Breast epithelium (tissue), 4 donors: Measurements from ENCODE around the gene TCAF1. TPM values are rescaled to one million over a fixed set of nuclear protein-coding genes. Genes with fewer than 3 reads are reported as not detected.
"Not testable (repeated sequence)": the region's sequence is repeated elsewhere in the genome, so short reads cannot be mapped to it uniquely, and the experiment has no call there.

ENCODE experiments used
- DNase-seq, 2 donors: peaks; one replicate each; pipeline ENCODE4 v3.0.0-alpha.2; 2019; ENCODE audit warnings: low spot score in 2 of 2
- H3K27ac ChIP-seq, 2 donors: fragments of 200-600 bp; sonication (generic) in 1 of 2; one replicate each; pipeline ENCODE4 v1.5.1; 2016 to 2019; ENCODE audit warnings: mild to moderate bottlenecking in 1 of 2
- H3K27me3 ChIP-seq, 2 donors: fragments of 200-600 bp; sonication (generic) in 1 of 2; one replicate each; pipeline versions ENCODE4 v1.5.1 to v1.6.0; 2017 to 2019; ENCODE audit warnings: control low read depth in 1 of 2, mild to moderate bottlenecking in 1 of 2
- H3K36me3 ChIP-seq: fragments of 200-600 bp; one replicate; pipeline ENCODE4 v1.5.1; 2019
- H3K4me1 ChIP-seq, 2 donors: fragments of 200-600 bp; sonication (generic); one replicate each; pipeline ENCODE4 v1.5.1; 2016 to 2019; ENCODE audit warnings: control low read depth in 1 of 2
- H3K4me3 ChIP-seq, 3 donors: fragments of 200-600 bp; sonication (generic); 1 replicate in 2 of 3; 2 replicates in 1 of 3; pipeline ENCODE4 v1.5.1; 2016 to 2019; ENCODE audit warnings: mild to moderate bottlenecking in 3 of 3, moderate library complexity in 2 of 3
- H3K9me3 ChIP-seq, 2 donors: fragments of 200-600 bp; sonication (generic) in 1 of 2; one replicate each; pipeline ENCODE4 v1.5.1; 2016 to 2019; ENCODE audit warnings: control low read depth in 1 of 2
- POLR2A ChIP-seq: fragments of 450-650 bp; IDR thresholded peaks from one replicate; pipeline ENCODE4 v1.6.1; 2016; ENCODE audit warnings: antibody characterized with exemption, mild to moderate bottlenecking, moderate library complexity
- POLR2AphosphoS5 ChIP-seq, 3 donors: sonication (generic); formaldehyde crosslinking; IDR thresholded peaks; one replicate each; pipeline ENCODE4 v1.6.1; 2017; ENCODE audit warnings: antibody characterized with exemption in 3 of 3
- intact Hi-C: fragments of 100-400 bp; cut with DNase I; formaldehyde crosslinking; loops from one replicate; pipeline ENCODE4 v1.15.1; 2023; ENCODE audit warnings: low total_unique reads
- total RNA-seq, 3 donors: library from RNA; depleted of rRNA; stranded (reverse); fragments of >200 nt; gene quantifications; one replicate each; pipeline ENCODE4 v1.1.0, GENCODE V29; 2016
- TF ChIP-seq, protein P1 (sequence below), 3 donors: fragments of 450-650 bp; IDR thresholded peaks; one replicate each; pipeline ENCODE4 v1.5.1; 2016 to 2017; ENCODE audit warnings: antibody characterized with exemption in 3 of 3, mild to moderate bottlenecking in 3 of 3, moderate library complexity in 3 of 3

The TCAF1 gene
- total RNA-seq, 3 donors from 2014 or later: 44.5 to 51.4 (median 49.8) TPM

DNA sequence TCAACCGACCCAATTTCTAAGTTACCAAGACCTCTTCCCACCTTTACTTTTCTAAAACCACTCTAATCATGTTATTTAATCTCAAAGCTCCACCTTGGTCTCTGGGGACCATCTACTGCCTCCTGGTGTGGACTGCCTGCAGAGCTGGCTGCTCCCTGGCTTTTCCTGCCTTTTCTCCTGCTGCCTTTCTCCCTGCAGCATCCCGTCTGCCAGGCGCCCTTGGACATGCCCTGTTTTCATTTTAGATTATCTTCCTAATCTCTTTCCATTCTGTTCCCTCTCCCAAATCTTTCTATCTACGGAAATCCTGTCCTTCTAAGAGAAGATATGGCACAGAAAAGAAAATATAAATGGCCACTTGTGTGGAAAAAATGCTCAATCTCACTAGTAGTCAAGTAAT, 23.1 kb downstream of the TCAF1 start:
- intact Hi-C loops: no loop called here
- TF ChIP-seq POLR2AphosphoS5 (IDR thresholded peaks at IDR 0.05) (no peak), POLR2A (no peak)
- TF ChIP-seq, protein P1, sequence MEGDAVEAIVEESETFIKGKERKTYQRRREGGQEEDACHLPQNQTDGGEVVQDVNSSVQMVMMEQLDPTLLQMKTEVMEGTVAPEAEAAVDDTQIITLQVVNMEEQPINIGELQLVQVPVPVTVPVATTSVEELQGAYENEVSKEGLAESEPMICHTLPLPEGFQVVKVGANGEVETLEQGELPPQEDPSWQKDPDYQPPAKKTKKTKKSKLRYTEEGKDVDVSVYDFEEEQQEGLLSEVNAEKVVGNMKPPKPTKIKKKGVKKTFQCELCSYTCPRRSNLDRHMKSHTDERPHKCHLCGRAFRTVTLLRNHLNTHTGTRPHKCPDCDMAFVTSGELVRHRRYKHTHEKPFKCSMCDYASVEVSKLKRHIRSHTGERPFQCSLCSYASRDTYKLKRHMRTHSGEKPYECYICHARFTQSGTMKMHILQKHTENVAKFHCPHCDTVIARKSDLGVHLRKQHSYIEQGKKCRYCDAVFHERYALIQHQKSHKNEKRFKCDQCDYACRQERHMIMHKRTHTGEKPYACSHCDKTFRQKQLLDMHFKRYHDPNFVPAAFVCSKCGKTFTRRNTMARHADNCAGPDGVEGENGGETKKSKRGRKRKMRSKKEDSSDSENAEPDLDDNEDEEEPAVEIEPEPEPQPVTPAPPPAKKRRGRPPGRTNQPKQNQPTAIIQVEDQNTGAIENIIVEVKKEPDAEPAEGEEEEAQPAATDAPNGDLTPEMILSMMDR (IDR thresholded peaks at IDR 0.05): no peak
- no peaks in the 10 kb centered on the region for H3K36me3 ChIP-seq
- H3K9me3 ChIP-seq: no peaks in the 10 kb centered on the region
- H3K4me1 ChIP-seq: no peaks in the 10 kb centered on the region
- no peaks in the 10 kb centered on the region for H3K27me3 ChIP-seq
- no peak overlapping the region for H3K27ac ChIP-seq
- DNase-seq: no peak
- no peak overlapping the region for H3K4me3 ChIP-seq

DNA sequence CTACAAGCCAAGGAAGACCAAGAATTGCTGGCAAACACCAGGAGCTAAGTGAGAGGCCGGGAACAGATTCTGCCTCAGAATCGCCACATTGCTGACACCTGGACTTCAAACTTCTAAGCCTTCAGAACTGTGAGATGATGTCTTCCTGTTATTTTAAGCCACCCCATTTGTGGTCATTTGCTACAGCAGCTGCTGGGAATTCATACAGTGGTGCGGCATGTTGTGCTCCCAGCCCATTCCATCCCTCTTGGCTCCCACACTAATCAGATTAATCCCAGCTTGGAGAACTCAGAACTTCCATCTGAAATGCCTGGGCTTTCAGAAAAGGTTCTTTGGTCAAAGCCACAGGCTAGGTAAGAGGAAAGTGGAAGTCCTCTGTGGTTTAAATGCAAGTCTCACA, 24.9 kb downstream of the TCAF1 start:
- Histone ChIP-seq H3K9me3 (no peaks in the 10 kb centered on the region), H3K4me3 (no peak overlapping the region), H3K27me3 (no peaks in the 10 kb centered on the region), H3K4me1 (no peaks in the 10 kb centered on the region), H3K27ac (no peak overlapping the region), H3K36me3 (no peaks in the 10 kb centered on the region)
- TF ChIP-seq POLR2AphosphoS5 (IDR thresholded peaks at IDR 0.05): no peak
- TF ChIP-seq, protein P1 (IDR thresholded peaks at IDR 0.05): no peak
- TF ChIP-seq POLR2A: no peak
- no peak for DNase-seq
- intact Hi-C loops: no loop called here

DNA sequence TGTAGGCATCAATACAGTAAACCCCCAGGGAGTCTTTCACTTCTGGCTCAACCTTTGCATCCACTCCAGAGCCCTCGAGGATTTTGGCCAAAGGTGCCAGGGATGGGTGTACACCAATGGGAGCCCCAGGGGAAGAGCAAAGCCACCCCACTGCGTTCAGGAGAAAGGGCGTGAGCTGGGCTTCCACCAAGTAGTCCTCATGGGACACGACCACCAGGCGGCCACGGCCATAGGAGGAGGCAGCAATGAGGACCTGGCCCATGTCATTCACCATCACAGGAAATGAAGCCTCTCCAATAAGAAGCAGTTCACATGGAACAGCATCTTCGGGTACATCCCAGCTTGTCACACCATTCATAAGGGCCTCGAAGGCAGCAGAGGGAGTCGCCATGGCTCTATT, 25.8 kb downstream of the TCAF1 start:
- intact Hi-C loops: no loop called here
- H3K4me1 ChIP-seq: no peaks in the 10 kb centered on the region

DNA sequence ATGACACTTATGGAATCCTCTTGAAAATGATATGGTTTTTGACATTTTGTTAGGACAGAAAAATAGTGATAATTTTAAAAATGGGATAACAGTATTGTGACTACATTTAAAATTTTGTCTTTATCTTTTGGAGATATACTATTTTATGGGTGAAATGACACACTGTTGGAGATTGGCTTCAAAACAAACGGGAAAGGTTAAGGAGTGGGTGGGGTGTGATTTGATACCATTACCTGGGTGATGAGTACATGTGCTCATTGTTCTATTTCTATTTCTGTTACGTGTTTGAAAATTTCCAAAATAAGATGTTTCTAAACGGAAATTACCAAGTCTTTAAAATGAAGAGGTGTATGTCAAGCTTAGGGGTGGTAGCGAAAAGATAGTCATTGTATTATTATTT, 28.7 kb downstream of the TCAF1 start:
- H3K27ac ChIP-seq, H3K27me3 ChIP-seq, H3K4me3 ChIP-seq, H3K9me3 ChIP-seq, H3K36me3 ChIP-seq, intact Hi-C loops, DNase-seq, H3K4me1 ChIP-seq: not testable (repeated sequence)

More for the DNA sequence above, 25.8 kb downstream of the TCAF1 start:
- TF ChIP-seq, protein P1 (IDR thresholded peaks at IDR 0.05): no peak
- TF ChIP-seq POLR2A: no peak
- TF ChIP-seq POLR2AphosphoS5 (IDR thresholded peaks at IDR 0.05): no peak
- no peaks in the 10 kb centered on the region for H3K9me3 ChIP-seq
- H3K36me3 ChIP-seq: no peaks in the 10 kb centered on the region
- H3K27ac ChIP-seq: no peak overlapping the region
- H3K4me3 ChIP-seq: no peak overlapping the region
- DNase-seq: no peak
- H3K27me3 ChIP-seq: no peaks in the 10 kb centered on the region

DNA sequence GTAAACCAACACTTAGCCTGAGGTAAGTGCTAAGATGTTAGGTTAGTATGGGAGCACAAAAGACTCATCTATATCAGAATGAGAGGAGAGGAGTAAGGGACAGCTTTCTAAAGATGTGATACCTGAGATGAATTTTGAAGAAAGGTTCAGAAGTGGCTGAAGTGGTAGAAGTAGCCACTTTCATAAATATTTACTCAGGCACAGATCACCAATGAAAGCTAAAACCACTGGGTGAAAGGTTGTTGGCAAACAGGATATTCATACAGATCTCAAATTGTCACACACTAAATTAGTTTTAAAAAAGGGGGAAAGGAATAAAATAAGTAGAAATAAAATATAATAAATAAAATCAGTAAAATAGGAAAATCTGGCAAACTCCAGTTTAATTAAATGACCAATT, 30.4 kb downstream of the TCAF1 start:
- H3K4me3 ChIP-seq, H3K36me3 ChIP-seq, H3K27me3 ChIP-seq, intact Hi-C loops, H3K4me1 ChIP-seq, H3K27ac ChIP-seq, H3K9me3 ChIP-seq, DNase-seq: not testable (repeated sequence)

DNA sequence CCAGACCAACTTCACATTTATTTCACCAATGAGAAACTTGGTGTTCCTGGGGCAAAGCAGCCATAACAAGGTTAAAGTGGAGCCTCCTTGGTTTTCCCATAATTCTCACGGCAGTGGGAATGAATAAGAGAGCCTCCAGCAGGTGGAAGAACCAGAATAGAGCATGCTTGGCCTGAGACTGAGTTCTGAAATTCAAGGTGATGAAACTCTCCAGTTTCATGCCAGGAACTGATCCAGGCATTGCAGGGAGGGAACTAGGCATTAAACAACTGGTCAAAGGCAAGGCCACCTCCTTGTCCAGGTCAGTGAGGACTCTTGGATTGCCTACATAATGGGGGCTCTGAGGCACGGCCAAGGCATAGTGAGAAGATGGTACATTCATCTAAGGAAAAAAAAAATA, 44.0 kb downstream of the TCAF1 start:
- H3K36me3 ChIP-seq, intact Hi-C loops, H3K4me1 ChIP-seq: not testable (repeated sequence)

DNA sequence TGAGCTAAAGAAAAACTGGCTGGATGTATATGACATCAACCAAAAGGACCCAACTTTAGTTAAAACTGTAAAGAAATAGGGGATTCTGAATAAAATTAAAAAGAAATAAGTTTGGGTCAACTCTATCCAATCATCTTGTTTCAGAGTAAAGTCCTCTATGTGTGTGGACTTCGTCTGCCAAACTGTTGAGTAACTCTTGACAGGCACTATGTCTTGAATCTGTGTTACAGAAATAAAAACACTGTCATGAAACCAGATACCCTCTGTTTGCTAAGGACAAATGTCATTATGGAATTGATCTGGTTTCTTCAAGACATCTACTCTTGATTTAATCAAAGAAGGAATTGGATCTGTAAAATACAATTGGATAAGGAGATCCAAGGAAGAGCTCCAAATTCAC, 46.5 kb downstream of the TCAF1 start:
- H3K36me3 ChIP-seq, H3K4me3 ChIP-seq, intact Hi-C loops, H3K9me3 ChIP-seq, H3K27me3 ChIP-seq, H3K27ac ChIP-seq, DNase-seq, H3K4me1 ChIP-seq: not testable (repeated sequence)

More for the DNA sequence above, 44.0 kb downstream of the TCAF1 start:
- not testable (repeated sequence) for H3K4me3 ChIP-seq, DNase-seq, H3K27me3 ChIP-seq, H3K9me3 ChIP-seq, H3K27ac ChIP-seq
